Measurements from ENCODE around the gene ZNF227. TPM values are rescaled to one million over a fixed set of nuclear protein-coding genes. Genes with fewer than 3 reads are reported as not detected.

Gene ZNF227
- 21.0 and 49.4 TPM in 2 replicates for total RNA-seq (2011; cell fraction: chromatin; rRNA removed; ENCODE audit: low replicate concordance)
- total RNA-seq (2011; cell fraction: nucleolus; rRNA removed), result 17.7 and 20.9 TPM in 2 replicates
- 33.3 and 35.2 TPM in 2 replicates for total RNA-seq (2011; cell fraction: nucleoplasm; rRNA removed)
- total RNA-seq (2014; rRNA removed), result 7.1 and 10.4 TPM in 2 replicates
- total RNA-seq (2014; rRNA removed; fragmentation: Illumina TruSeq; extraction: Trizol), result 15.1 and 17.0 TPM in 2 replicates
- 10.3 and 10.8 TPM in 2 replicates for total RNA-seq (2015; rRNA removed; fragmentation: Illumina TruSeq; extraction: Trizol)
- 8.7 and 13.6 TPM in 2 replicates for total RNA-seq (2021)
- polyA plus RNA-seq (2011; rRNA removed), result 4.7 and 8.7 TPM in 2 replicates
- polyA plus RNA-seq (2011; cell fraction: cytosol; rRNA removed), result 1.7 and 2.6 TPM in 2 replicates
- 4.9 and 5.5 TPM in 2 replicates for polyA plus RNA-seq (2011; cell fraction: nucleus; rRNA removed)
- polyA plus RNA-seq (2012), result 6.7 and 8.0 TPM in 2 replicates
- polyA plus RNA-seq (2014; fragmentation: Illumina TruSeq; extraction: Trizol), result 10.0 and 11.2 TPM in 2 replicates
- 1 to 10 TPM; 3.0 to 6.0 TPM for polyA plus RNA-seq (2014; fragmentation: Nextera tagmentation; extraction: Ambion mirVana)
- polyA plus RNA-seq (2014; rRNA removed), result 4.8 and 7.8 TPM in 2 replicates
- 11.5 and 15.6 TPM in 2 replicates for polyA minus RNA-seq (2011; rRNA and poly(A)+ RNA removed)
- 2.9 and 4.6 TPM in 2 replicates for polyA minus RNA-seq (2011; cell fraction: cytosol; rRNA and poly(A)+ RNA removed)
- polyA minus RNA-seq (2011; cell fraction: nucleus; rRNA and poly(A)+ RNA removed), result 12.7 and 13.5 TPM in 2 replicates
- percentile 69 among the genes with signal in this experiment for Bru-seq, nascent RNA
- percentile 77 among the genes with signal in this experiment for BruChase-seq, experiment 1, labeled RNA remaining after a 2-hour chase
- percentile 73 among the genes with signal in this experiment for BruChase-seq, experiment 2, labeled RNA remaining after a 6-hour chase
- long read RNA-seq, experiment 1, partial matches to known transcripts, result 6 of 28 reads
- long read RNA-seq, experiment 1, other reads (novel, unspliced or antisense), result 16 of 28 reads
- long read RNA-seq, experiment 2, partial matches to known transcripts, result 2 of 5 reads
- long read RNA-seq, experiment 2, other reads (novel, unspliced or antisense), result 2 of 5 reads
- long read RNA-seq, experiment 3, partial matches to known transcripts, result 0 of 4 reads
- long read RNA-seq, experiment 3, other reads (novel, unspliced or antisense), result 2 of 4 reads

DNA sequence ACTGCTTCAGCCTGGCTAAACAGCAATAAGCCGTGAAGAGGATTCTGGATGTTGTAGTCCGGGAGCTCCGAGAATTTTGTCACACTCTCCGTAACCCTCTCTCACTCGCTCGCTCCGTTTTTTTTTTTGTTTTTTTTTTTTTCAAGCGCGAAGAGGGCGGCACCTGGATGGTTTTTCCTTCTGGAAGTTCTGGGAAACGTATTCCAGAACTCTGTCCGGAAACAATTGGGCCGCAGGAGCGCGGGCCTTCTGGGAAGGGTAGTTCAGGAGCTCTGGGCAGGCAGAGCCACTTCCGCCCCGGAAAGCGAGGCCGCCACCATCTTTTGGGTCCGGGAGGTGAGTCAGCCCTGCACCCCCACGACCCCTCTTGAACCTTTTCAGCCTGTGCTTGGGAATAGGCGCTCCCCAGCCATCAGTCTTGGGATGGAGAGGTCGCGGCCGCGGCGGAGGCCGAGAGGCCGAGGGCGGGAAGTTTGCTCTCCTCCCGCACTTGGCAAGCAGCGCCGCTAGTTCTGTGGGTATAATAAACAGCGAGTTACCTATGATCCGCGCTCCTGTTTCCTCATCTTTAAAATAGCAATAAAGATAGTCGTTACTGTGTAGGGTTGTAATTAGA lies at the start of gene ZNF227:
TSS of gene ZNF227 (plus strand) at position 283 of the 616 bp plus-strand sequence. CDS start 5,261 bp downstream, outside the sequence.
- Histone ChIP-seq H4K20me1 (replicated peaks; ENCODE audit: control insufficient read depth, insufficient read depth, low read length) (no peaks in the 10 kb centered on the region), H3K27me3 (ENCODE audit: control insufficient read depth in 2 of 2, insufficient read depth in 2 of 2, low read length in 2 of 2) (no peaks in the 10 kb centered on the region), H3K36me3 (ENCODE audit: control insufficient read depth, insufficient read depth, low read length) (peaks cover 3% of the 10 kb centered on the region; the same call in 2 of the 3 replicates), H3K9me1 (ENCODE audit: control insufficient read depth, insufficient read depth, low read length) (no peaks in the 10 kb centered on the region), H3K79me2 (ENCODE audit: control insufficient read depth, insufficient read depth, low read length) (peaks cover 5% of the 10 kb centered on the region; the same call in 2 of the 3 replicates), H3K27ac (ENCODE audit: extremely low read depth, low read depth, low read length) (peak within 1 kb of the TSS; percentile 74), H3K9me3 (replicated peaks; ENCODE audit: control insufficient read depth, insufficient read depth, low read depth, low read length) (no peaks in the 10 kb centered on the region), H3K4me2 (ENCODE audit: insufficient read depth, low read length) (peak within 1 kb of the TSS; percentile 86), H2AFZ (ENCODE audit: low read depth, low read length) (peak within 1 kb of the TSS; percentile 98), H3K9ac (ENCODE audit: insufficient read depth in 1 of 2, low read depth in 2 of 2, low read length in 2 of 2) (peak within 1 kb of the TSS; percentile 78 to 93), H3K4me3 (peak within 1 kb of the TSS; percentile 73), H3K4me1 (replicated peaks in 1 of 2; ENCODE audit: control insufficient read depth in 2 of 2, insufficient read depth in 2 of 2, low read length in 2 of 2) (no peaks in the 10 kb centered on the region)
- BruUV-seq (replicated peaks), result no TSS peak
- peak; percentile 94 for FAIRE-seq
- ChIA-PET CTCF (ENCODE audit: low intra/inter-chr PET ratio) (no interaction called here), POLR2A (interaction anchor here (0.6 to 1.7 kb wide), 6 partner anchors 45 to 101 kb away, joined by 3 to 5 read pairs (median 3); partner anchors contain the start of genes ZNF226, ZNF233 and ZNF235)
- WGBS (ENCODE audit: insufficient coverage, low coverage, missing lambda C conversion rate), result 1% methylated on average over 35 of the region's 37 CpGs
- intact Hi-C loops (cut with micrococcal nuclease), result loop anchor here (10.0 kb wide), 1 partner anchor 92 kb away; the partner anchor contains the start of gene ZNF235
- peak; percentile 99 for ATAC-seq
- in situ Hi-C loops (cut with MboI), result no loop called here
- peak; percentile 75 to 86 (median 80) for DNase-seq (ENCODE audit: extremely low read depth in 1 of 4, low spot score in 3 of 4)
- no peak for TF ChIP-seq TCF3 (CRISPR knock-in tag; IDR thresholded peaks at IDR 0.05)
- TF ChIP-seq ZKSCAN8 (CRISPR knock-in tag; IDR thresholded peaks at IDR 0.05), result no peak
- TF ChIP-seq SMAD2 (IDR thresholded peaks at IDR 0.05; ENCODE audit: low read depth, low read length), result no peak
- no peak for TF ChIP-seq CBX8 (IDR thresholded peaks at IDR 0.05; ENCODE audit: borderline replicate concordance, extremely low read depth, low read depth, low read length, poor library complexity, severe bottlenecking)
- peak; percentile 40; the same call in 1 of the 2 replicates for TF ChIP-seq ZNF384 (IDR thresholded peaks at IDR 0.05; ENCODE audit: low read depth, low read length)
- TF ChIP-seq CREM (IDR thresholded peaks at IDR 0.05; ENCODE audit: low read depth), result 0 out of 2 replicates have a peak, but pooled peaks have one; percentile 48
- no peak for TF ChIP-seq PTRF (tag; IDR thresholded peaks at IDR 0.05)
- no peak for TF ChIP-seq XRCC5 (IDR thresholded peaks at IDR 0.05; ENCODE audit: low read depth, low read length)
- TF ChIP-seq, protein P1, sequence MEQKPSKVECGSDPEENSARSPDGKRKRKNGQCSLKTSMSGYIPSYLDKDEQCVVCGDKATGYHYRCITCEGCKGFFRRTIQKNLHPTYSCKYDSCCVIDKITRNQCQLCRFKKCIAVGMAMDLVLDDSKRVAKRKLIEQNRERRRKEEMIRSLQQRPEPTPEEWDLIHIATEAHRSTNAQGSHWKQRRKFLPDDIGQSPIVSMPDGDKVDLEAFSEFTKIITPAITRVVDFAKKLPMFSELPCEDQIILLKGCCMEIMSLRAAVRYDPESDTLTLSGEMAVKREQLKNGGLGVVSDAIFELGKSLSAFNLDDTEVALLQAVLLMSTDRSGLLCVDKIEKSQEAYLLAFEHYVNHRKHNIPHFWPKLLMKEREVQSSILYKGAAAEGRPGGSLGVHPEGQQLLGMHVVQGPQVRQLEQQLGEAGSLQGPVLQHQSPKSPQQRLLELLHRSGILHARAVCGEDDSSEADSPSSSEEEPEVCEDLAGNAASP (IDR thresholded peaks at IDR 0.05), result no peak
- no peak for TF ChIP-seq ZBTB34 (CRISPR knock-in tag; IDR thresholded peaks at IDR 0.05)
- no peak for TF ChIP-seq ZNF174 (CRISPR knock-in tag; IDR thresholded peaks at IDR 0.05)
- peak; percentile 73 to 81 for TF ChIP-seq SIX5 (IDR thresholded peaks at IDR 0.05; ENCODE audit: borderline replicate concordance in 1 of 2, insufficient read depth in 1 of 2, low read depth in 1 of 2, low read length in 2 of 2)
- peak; percentile 61; the same call in 1 of the 2 replicates for TF ChIP-seq ZNF644 (tag; IDR thresholded peaks at IDR 0.05; ENCODE audit: low read depth)
- no peak for TF ChIP-seq SRSF1 (IDR thresholded peaks at IDR 0.05; ENCODE audit: low read depth, low read length)
